Activated gamma-delta T cell (primary cell): Measurements from ENCODE around the gene PPP1R14C.

Source experiments
- DNase-seq: peaks from one replicate; lab custom pipeline; 2025; lab: John Stamatoyannopoulos, UW

PPP1R14C gene

GRCh38 chr6:150249261-150249660, 106.4 kb downstream of the PPP1R14C start:
- no peak for DNase-seq

GRCh38 chr6:150250826-150251225, 108.0 kb downstream of the PPP1R14C start:
- no peak for DNase-seq

GRCh38 chr6:150251566-150252186, 108.8 kb downstream of the PPP1R14C start:
- no peak for DNase-seq

GRCh38 chr6:150252714-150253444, 110.0 kb downstream of the PPP1R14C start:
- no peak for DNase-seq

GRCh38 chr6:150253489-150253888, 110.6 kb downstream of the PPP1R14C start:
- DNase-seq: no peak

- no peak for DNase-seq
These were observed 111.9 kb downstream of the PPP1R14C start for GRCh38 chr6:150254770-150255169.

GRCh38 chr6:150255840-150256239, 113.0 kb downstream of the PPP1R14C start:
- DNase-seq: no peak

- DNase-seq: no peak
These were observed 113.9 kb downstream of the PPP1R14C start for GRCh38 chr6:150256618-150257272.

GRCh38 chr6:150258381-150258780, 115.5 kb downstream of the PPP1R14C start:
- no peak for DNase-seq

- no peak for DNase-seq
These were observed 118.1 kb downstream of the PPP1R14C start for GRCh38 chr6:150260931-150261330.

- no peak for DNase-seq
These were observed 119.3 kb downstream of the PPP1R14C start for GRCh38 chr6:150261997-150262697.

- DNase-seq: peak; percentile 24
These were observed 121.0 kb downstream of the PPP1R14C start for GRCh38 chr6:150263765-150264404.

GRCh38 chr6:150266309-150266708, 123.5 kb downstream of the PPP1R14C start:
- DNase-seq: no peak

- no peak for DNase-seq
These were observed 124.3 kb downstream of the PPP1R14C start for GRCh38 chr6:150266963-150267685.

GRCh38 chr6:150267686-150268561, 125.1 kb downstream of the PPP1R14C start:
- DNase-seq: no peak

GRCh38 chr6:150269130-150269856, 126.4 kb downstream of the PPP1R14C start:
- DNase-seq: no peak

GRCh38 chr6:150269857-150270223, 127.0 kb downstream of the PPP1R14C start:
- DNase-seq: no peak

GRCh38 chr6:150270330-150271052, 127.6 kb downstream of the PPP1R14C start:
- DNase-seq: no peak

- no peak for DNase-seq
These were observed 128.3 kb downstream of the PPP1R14C start for GRCh38 chr6:150271172-150271500.
